Osteocyte (in vitro differentiated cells): ENCODE results near the gene TBXA2R. TPM values are rescaled to one million over a fixed set of nuclear protein-coding genes. Genes with fewer than 3 reads are reported as not detected.
"Not testable (repeated sequence)": the region's sequence is repeated elsewhere in the genome, so short reads cannot be mapped to it uniquely, and the experiment has no call there.

Source experiments
- DNase-seq: peaks from one replicate; pipeline ENCODE4 v3.0.0; 2021; ENCODE audit warnings: mixed read lengths; ENCODE audit not compliant: unreplicated experiment; ENCODE audit errors: extremely low spot score
- H3K27ac Mint-ChIP-seq: one replicate; pipeline ENCODE4 v1.8.0; 2021; ENCODE audit warnings: mild to moderate bottlenecking, mixed read lengths; ENCODE audit not compliant: unreplicated experiment
- H3K27me3 Mint-ChIP-seq: one replicate; pipeline ENCODE4 v1.8.0; 2021; ENCODE audit warnings: mixed read lengths; ENCODE audit not compliant: unreplicated experiment
- H3K36me3 Mint-ChIP-seq: one replicate; pipeline ENCODE4 v1.8.0; 2021; ENCODE audit warnings: mixed read lengths; ENCODE audit not compliant: unreplicated experiment
- H3K4me1 Mint-ChIP-seq: one replicate; pipeline ENCODE4 v1.8.0; 2021; ENCODE audit warnings: mixed read lengths; ENCODE audit not compliant: unreplicated experiment
- H3K4me3 Mint-ChIP-seq: one replicate; pipeline ENCODE4 v1.8.0; 2021; ENCODE audit warnings: mild to moderate bottlenecking, moderate library complexity, mixed read lengths; ENCODE audit not compliant: unreplicated experiment
- H3K9me3 Mint-ChIP-seq: one replicate; pipeline ENCODE4 v1.8.0; 2021; ENCODE audit warnings: mixed read lengths; ENCODE audit not compliant: unreplicated experiment
- CTCF ChIP-seq: fragments of 200-600 bp; sonication (generic); IDR thresholded peaks from 2 replicates; pipeline ENCODE4 v1.5.0; 2021; ENCODE audit warnings: antibody characterized with exemption, mild to moderate bottlenecking, moderate library complexity
- total RNA-seq: library from RNA; stranded (reverse); gene quantifications from 2 replicates; pipeline ENCODE4 v1.2.1, GENCODE V29; 2021

The TBXA2R gene
- total RNA-seq, 1 donor from 2014 or later: 0.30 TPM

- H3K9me3 Mint-ChIP-seq: no peaks in the 10 kb centered on the region
- H3K4me3 Mint-ChIP-seq: no peak overlapping the region
- no peak for TF ChIP-seq CTCF
- H3K36me3 Mint-ChIP-seq: no peaks in the 10 kb centered on the region
- no peak for DNase-seq
- H3K27ac Mint-ChIP-seq: no peak overlapping the region
- H3K4me1 Mint-ChIP-seq: no peaks in the 10 kb centered on the region
- H3K27me3 Mint-ChIP-seq: no peaks in the 10 kb centered on the region
These were observed 19.8 kb downstream of the TBXA2R start for GRCh38 chr19:3586707-3587346.

GRCh38 chr19:3586127-3586626 lies 20.5 kb downstream of the TBXA2R start:
- Mint-ChIP-seq H3K9me3 (no peaks in the 10 kb centered on the region), H3K36me3 (no peaks in the 10 kb centered on the region), H3K4me3 (no peak overlapping the region), H3K27ac (no peak overlapping the region), H3K27me3 (no peaks in the 10 kb centered on the region), H3K4me1 (no peaks in the 10 kb centered on the region)
- DNase-seq: no peak
- TF ChIP-seq CTCF: peak; percentile 63

- H3K4me3 Mint-ChIP-seq: no peak within 1 kb of the TSS
- H3K27me3 Mint-ChIP-seq: no peaks in the 10 kb centered on the region
- DNase-seq: no peak
- no peaks in the 10 kb centered on the region for H3K9me3 Mint-ChIP-seq
- H3K4me1 Mint-ChIP-seq: peaks cover 5% of the 10 kb centered on the region
- TF ChIP-seq CTCF: no peak
- no peak within 1 kb of the TSS for H3K27ac Mint-ChIP-seq
- H3K36me3 Mint-ChIP-seq: no peaks in the 10 kb centered on the region
These were observed 21.2 kb downstream of the TBXA2R start, which contains the start of gene GIPC3 for GRCh38 chr19:3585301-3586126. GIPC3 (plus strand) TSS chr19:3585478; CDS start chr19:3585598, 120 bp downstream.

GRCh38 chr19:3584036-3584802 lies 22.5 kb downstream of the TBXA2R start:
- not testable (repeated sequence) for H3K4me3 Mint-ChIP-seq, H3K9me3 Mint-ChIP-seq, H3K27ac Mint-ChIP-seq, DNase-seq, H3K27me3 Mint-ChIP-seq, H3K36me3 Mint-ChIP-seq
- peaks cover 18% of the 10 kb centered on the region for H3K4me1 Mint-ChIP-seq

- not testable (repeated sequence) for H3K4me3 Mint-ChIP-seq, H3K27ac Mint-ChIP-seq, H3K27me3 Mint-ChIP-seq, H3K9me3 Mint-ChIP-seq, DNase-seq, H3K36me3 Mint-ChIP-seq
- peaks cover 19% of the 10 kb centered on the region for H3K4me1 Mint-ChIP-seq
These were observed 24.9 kb downstream of the TBXA2R start for GRCh38 chr19:3581792-3582191.
